WERI-Rb-1 (cell line): ENCODE measurements around the gene PPARA.
"Not testable (repeated sequence)": the region's sequence is repeated elsewhere in the genome, so short reads cannot be mapped to it uniquely, and the experiment has no call there.

ENCODE experiments used
- DNase-seq: peaks from one replicate; pipeline ENCODE4 v3.0.0-alpha.2; 2020
- H3K27ac ChIP-seq: fragments of 250-450 bp; sonication (Bioruptor Pico); 2 replicates; pipeline ENCODE4 v1.5.1; 2020; ENCODE audit warnings: mild to moderate bottlenecking, moderate library complexity
- H3K27me3 ChIP-seq: fragments of 250-450 bp; sonication (Bioruptor Pico); 2 replicates; pipeline ENCODE4 v1.5.1; 2021; ENCODE audit warnings: mild to moderate bottlenecking, low read depth, moderate library complexity; ENCODE audit not compliant: insufficient read depth, severe bottlenecking
- H3K36me3 ChIP-seq: fragments of 250-450 bp; sonication (Bioruptor Pico); 2 replicates; pipeline ENCODE4 v1.5.1; 2020; ENCODE audit warnings: mild to moderate bottlenecking, moderate library complexity
- H3K4me3 ChIP-seq: 2 replicates; pipeline ENCODE4 v1.5.1; 2011; ENCODE audit warnings: low read depth, mild to moderate bottlenecking, control low read depth, low read length
- H3K9me3 ChIP-seq: fragments of 250-450 bp; sonication (Bioruptor Pico); 2 replicates; pipeline ENCODE4 v1.5.1; 2021; ENCODE audit warnings: mild to moderate bottlenecking, moderate library complexity; ENCODE audit not compliant: severe bottlenecking
- CTCF ChIP-seq: IDR thresholded peaks from 2 replicates; pipeline ENCODE4 v1.5.1; 2011; ENCODE audit warnings: low read depth, mild to moderate bottlenecking, control low read depth, inconsistent platforms, low read length

PPARA gene

GRCh38 chr22:46192210-46192993 lies 42.1 kb downstream of the PPARA start:
- TF ChIP-seq CTCF = no peak
- Histone ChIP-seq H3K27ac (no peak overlapping the region), H3K27me3 (no peaks in the 10 kb centered on the region), H3K36me3 (peaks cover 3% of the 10 kb centered on the region; the same call in 1 of the 2 replicates), H3K9me3 (no peaks in the 10 kb centered on the region), H3K4me3 (no peak overlapping the region)
- no peak for DNase-seq

- TF ChIP-seq CTCF = no peak
- Histone ChIP-seq H3K9me3 (no peaks in the 10 kb centered on the region), H3K36me3 (peaks cover 5% of the 10 kb centered on the region), H3K27me3 (no peaks in the 10 kb centered on the region), H3K27ac (no peak overlapping the region), H3K4me3 (no peak overlapping the region)
- no peak for DNase-seq
Measured at GRCh38 chr22:46193898-46194310, 43.6 kb downstream of the PPARA start.

GRCh38 chr22:46195487-46196165 lies 45.3 kb downstream of the PPARA start:
- H3K9me3 ChIP-seq = no peaks in the 10 kb centered on the region
- no peak overlapping the region for H3K27ac ChIP-seq
- H3K4me3 ChIP-seq = no peak overlapping the region
- no peaks in the 10 kb centered on the region for H3K27me3 ChIP-seq
- no peak for DNase-seq
- H3K36me3 ChIP-seq = peaks cover 9% of the 10 kb centered on the region
- no peak for TF ChIP-seq CTCF

GRCh38 chr22:46196278-46196677 lies 46.0 kb downstream of the PPARA start:
- Histone ChIP-seq H3K27me3 (no peaks in the 10 kb centered on the region), H3K27ac (no peak overlapping the region), H3K9me3 (no peaks in the 10 kb centered on the region), H3K4me3 (no peak overlapping the region), H3K36me3 (peaks cover 9% of the 10 kb centered on the region)
- no peak for TF ChIP-seq CTCF
- DNase-seq = no peak

- H3K36me3 ChIP-seq = peaks cover 9% of the 10 kb centered on the region
- no peaks in the 10 kb centered on the region for H3K9me3 ChIP-seq
- H3K27ac ChIP-seq = no peak overlapping the region
- TF ChIP-seq CTCF = no peak
- no peak for DNase-seq
- H3K27me3 ChIP-seq = no peaks in the 10 kb centered on the region
- no peak overlapping the region for H3K4me3 ChIP-seq
Measured at GRCh38 chr22:46198274-46198673, 47.9 kb downstream of the PPARA start.

- H3K27me3 ChIP-seq, H3K36me3 ChIP-seq, DNase-seq, H3K4me3 ChIP-seq, H3K9me3 ChIP-seq, H3K27ac ChIP-seq: not testable (repeated sequence)
Measured at GRCh38 chr22:46198806-46199205, 48.5 kb downstream of the PPARA start.
